HG03025 (cell line): ENCODE measurements around the gene NEU3.
"Not testable (repeated sequence)": the region's sequence is repeated elsewhere in the genome, so short reads cannot be mapped to it uniquely, and the experiment has no call there.

Experiments used
- ATAC-seq: cut with Tn5 transposase; IDR thresholded peaks from one replicate; pipeline ENCODE4 v1.9.1; 2021; ENCODE audit warnings: mild to moderate bottlenecking, moderate library complexity; ENCODE audit not compliant: unreplicated experiment, low FRiP score

Gene NEU3

DNA sequence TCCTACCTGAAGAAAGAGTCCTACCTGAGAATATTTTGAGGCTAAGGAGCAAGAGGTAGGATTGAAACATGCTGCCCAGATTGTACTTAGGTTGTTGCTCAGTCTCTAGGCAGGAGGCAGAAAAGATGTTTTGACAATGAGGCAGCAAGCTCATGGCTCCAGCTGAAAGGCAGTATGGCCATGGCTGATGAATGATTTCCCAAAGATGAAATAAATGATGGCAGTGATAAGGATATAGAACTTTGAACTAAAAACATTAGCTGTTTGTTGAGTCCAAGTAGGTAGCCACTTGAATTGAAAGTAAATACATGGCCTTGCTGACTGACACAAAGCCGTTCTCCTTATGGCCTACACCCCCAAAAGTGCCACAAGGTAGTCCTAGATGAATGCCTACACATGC is 6.8 kb upstream of the NEU3 start:
- no peak for ATAC-seq

DNA sequence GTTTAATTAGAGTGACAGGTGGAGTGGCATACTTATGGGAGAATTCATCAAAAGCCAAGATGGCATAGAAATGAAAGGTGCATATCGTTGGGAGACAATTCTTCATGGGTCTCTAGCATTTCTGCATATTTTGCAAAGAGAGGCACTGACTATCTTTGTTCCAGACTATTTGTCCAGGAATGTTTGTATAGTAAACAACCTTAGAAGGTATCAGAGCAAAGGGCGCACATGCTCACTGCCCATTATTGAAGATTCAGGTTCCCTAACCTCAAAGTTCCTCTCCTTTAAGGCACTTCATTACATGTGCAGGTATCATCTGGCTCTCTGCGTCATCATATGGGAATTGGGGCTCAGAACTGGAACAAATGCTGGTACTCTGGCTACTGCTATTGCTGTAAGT is 4.7 kb upstream of the NEU3 start:
- ATAC-seq = no peak

DNA sequence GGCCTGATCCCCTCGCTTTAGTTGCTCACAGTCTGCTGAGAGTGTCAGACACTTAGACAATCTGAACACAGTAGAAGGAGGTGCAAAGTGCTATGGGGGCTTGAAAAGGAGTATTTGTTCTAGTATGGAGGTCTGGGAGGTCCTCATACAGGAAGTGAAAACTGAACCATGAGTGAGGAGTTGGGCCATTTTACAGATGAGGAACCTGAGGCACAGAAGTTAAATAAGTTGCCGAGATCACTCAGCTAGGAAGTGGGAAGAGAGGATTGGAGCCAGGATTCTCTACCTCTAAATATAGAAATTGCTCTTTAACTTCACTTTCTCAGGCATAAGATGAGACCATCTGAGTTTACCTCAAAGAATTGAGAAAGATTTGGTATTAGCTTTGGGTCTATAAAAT is 4.0 kb upstream of the NEU3 start:
- ATAC-seq = no peak

DNA sequence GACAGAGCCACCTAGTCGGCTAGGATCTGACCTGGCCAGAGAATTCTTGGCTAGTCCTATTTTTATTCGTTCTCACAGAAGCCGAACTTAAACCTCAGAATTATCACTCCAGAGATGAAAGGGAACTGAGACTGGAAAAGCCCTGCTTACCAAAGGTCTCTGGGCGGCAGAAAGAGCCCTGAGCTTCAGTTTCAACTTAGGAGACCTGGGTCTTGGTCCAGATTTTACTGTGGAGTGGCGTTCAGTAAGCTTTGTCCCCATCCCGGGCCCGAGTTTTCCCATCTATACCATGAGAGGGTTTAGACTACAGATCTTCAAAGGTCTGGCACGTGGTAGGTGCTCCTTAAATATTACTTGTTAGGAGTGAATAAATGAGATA is 516 bp downstream of the NEU3 start:
- no peak for ATAC-seq

DNA sequence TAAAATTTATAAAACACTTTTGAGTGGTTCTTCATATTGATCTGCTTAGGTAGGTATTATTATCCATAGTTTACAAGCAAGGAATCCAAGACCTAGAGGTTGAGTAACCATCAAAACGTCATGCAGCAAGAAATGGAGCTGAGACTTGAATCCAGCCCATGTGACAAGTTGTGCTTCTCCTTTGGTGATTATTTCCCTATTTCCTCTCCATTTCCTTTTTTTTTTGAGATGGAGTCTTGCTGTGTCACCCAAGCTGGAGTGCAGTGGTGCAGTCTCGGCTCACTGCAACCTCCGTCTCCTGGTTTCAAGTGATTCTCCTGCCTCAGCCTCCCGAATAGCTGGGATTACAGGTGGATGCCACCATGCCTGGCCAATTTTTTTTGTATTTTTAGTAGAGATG is 1.4 kb downstream of the NEU3 start:
- ATAC-seq = not testable (repeated sequence)

DNA sequence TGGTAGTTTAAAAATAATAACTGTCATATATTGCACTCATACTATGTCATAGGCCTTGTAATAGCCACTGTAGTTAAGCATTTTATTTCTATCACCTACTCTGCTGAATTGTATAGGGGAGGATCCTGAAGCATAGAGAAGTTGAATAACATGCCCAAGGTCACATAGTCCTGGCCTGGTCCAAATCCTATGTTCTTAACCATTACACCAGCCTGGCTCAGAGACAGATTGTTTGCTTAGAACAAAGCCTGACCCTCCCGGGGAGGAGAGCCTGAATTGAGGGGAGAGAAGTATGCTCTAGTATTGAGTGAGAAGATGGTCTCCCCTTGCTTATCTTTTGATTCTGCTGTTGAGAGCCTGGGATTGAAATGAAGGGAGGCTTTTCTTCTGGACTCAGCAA is 2.2 kb downstream of the NEU3 start:
- no peak for ATAC-seq

DNA sequence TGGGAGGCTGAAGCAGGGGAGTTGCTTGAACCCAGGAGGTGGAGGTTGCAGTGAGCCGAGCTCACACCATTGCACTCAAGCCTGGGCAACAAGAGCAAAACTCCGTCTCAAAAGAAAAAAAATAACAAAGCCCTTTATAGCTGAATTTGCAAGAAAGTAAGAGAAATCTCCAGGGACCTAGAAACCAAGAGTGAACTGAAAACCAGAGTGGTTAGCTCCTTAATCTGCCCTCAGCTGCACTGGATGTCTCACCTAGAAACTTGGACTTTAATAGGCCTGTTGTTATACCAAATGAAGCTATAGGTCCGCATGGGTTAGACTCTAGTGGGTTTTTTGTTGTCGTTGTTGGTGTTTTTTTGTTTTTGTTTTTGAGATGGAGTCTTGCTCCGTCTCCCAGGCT is 4.1 kb downstream of the NEU3 start:
- no peak for ATAC-seq

DNA sequence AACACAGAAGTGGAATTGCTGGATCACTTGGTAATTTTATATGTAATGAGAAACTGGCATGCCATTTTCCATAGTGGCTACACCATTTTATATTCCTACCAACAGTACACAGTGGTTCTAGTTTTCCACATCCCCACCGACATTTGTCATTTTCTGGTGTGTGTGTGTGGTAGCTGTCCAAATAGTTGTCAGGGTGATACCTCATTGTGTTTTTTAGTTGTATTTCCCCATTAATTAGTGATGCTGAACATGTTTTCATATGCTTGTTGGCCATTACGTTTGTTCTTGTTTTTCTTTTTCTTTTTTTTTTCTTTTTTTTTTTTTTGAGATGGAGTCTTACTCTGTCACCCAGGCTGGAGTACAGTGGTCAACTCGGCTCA is 12.2 kb downstream of the NEU3 start:
- ATAC-seq = no peak

DNA sequence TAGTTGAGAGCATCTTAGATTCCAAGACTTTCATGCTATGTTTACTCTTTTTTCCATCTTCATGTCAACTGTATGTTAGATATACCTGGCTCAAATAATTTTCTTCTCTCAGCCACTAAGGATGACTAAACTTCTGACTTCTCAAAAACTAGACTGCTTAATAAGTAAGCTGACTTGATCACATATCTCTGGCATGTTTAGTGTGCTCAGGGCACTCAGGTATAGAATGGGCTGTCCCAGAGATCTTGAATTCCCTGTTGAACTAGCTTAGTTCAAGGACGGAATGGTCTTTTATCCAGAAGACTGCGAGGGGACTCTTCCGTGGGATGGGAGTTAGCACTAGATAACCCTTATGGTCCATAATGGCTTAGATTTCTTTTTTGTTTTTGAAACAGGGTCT is 13.0 kb downstream of the NEU3 start:
- no peak for ATAC-seq

DNA sequence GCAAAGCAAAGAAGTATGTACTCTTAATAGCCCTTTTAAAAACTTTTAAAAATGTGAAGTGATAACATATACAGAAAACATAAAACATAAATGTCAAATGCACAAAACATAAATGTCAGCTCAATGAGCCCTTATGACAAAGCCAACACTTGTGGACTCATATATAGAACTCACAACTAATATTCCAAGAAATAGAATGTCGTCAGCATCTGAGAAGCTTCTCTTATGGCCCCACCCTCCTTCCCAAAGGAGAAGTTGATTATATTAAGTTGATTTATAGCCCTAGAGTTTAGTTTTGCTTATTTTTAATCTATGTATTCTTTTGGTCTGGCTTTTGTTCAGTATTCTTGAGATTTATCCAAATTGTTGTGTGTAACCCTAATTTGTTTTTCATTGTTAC is 13.8 kb downstream of the NEU3 start:
- ATAC-seq = no peak

DNA sequence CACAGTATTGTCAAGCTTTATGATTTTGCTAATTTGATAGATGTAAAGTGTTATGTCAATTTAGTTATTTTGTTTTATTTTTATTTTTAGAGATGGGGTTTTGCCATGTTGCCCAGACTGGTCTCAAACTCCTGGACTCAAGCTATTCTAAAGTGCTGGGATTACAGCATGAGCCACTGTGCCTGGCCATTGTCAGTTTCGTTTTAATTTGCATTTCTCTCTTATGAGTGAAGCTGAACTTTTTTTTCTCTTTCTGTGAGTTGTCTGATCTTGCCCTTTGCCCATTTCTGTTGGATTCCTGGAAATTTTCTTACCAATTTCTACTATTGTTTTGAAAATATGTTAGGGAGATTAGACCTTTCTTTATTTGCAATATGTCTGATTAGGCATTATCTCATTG is 15.5 kb downstream of the NEU3 start:
- ATAC-seq = no peak

DNA sequence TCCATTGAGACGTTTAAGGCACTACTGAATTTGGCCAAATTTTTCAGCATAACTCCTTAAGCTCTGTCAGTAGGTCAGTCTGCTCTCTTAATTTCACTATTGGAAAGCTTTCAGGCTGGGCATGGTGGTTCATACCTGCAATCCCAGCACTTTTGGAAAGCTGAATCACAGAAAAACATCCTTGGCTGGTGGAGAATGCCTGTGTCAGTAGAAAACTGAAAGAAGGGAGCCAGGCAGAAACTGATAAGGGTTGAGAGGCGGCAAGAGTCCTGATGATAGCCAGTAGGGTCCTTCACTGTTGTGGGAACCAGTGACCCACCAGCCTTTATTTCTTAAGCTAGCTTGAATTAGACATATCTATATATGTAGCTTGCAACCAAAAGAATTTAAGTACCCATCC is 22.6 kb downstream of the NEU3 start:
- ATAC-seq = no peak

DNA sequence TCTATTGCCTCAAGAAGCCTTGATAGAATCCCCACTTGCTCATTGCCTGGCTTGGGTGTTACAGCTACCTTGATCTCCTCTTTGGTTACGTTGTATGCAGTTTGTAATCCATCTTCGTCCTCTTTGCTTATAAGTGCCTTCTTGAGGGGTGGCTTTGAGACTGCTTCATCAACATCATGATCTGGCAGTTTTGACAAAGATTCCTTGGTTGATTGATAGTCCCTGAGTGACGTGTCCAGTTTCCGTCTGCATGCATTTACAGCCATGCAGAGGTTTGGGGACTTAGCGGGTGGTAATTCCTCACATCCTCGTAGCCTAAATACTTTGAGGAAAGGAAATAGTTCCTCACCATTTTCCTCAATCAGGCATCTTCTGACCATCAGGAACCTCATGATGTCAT is 23.1 kb downstream of the NEU3 start:
- ATAC-seq = no peak

DNA sequence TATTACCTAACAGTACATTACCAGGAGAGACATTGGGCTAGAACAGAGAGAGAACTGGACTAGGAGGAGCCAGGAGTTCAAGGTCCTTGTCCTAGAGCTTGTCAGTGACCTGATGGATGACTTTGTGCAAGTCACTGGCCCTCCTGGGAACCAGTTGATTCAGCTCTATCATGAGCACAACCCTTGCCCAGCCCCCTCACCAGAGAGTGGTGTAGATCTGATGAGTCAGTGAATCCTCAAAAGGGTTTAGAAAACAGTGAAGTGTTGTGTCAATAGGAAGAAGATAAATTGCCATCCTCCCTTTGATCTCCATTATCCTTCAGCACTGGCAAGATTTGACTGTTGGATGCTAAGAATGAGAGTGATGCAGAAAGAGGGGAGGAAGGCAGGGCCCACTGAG is 24.3 kb downstream of the NEU3 start:
- ATAC-seq = no peak

DNA sequence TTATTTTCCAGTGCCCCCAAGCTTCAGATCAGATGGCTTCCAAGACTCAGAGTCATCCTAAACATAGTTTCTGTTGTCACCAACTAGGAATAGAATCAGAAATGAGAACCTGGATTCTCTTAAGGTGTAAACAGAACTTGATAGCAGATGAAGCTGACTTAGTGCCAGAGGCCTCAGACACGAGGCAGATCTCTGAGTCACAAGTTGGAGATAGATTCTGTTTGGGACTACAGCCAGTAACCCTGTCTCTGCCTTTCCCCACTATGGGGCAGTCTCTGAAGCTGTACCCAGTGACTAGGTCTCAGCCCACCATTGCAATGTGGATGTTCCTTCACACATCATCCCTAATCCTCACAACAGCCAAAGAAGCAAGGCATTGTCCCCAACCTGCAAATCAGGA is 25.4 kb downstream of the NEU3 start:
- ATAC-seq = no peak

DNA sequence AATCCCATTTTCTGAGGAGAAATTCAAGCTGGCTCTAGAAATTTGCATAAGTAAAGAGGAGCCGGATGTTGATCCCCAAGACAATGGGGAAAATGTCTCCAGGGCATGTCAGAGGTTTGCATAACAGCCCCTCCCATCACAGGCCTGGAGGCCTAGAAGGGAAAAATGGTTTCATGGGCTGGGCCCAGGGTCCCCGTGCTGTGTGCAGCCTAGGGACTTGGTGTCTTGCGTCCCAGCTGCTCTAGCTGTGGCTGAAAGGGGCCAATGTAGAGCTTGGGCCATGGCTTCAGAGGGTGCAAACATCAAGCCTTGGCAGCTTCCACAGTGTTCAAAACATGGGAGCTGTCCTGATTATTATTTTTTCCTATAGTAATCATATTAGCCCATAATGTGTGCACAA is 30.5 kb downstream of the NEU3 start:
- not testable (repeated sequence) for ATAC-seq

DNA sequence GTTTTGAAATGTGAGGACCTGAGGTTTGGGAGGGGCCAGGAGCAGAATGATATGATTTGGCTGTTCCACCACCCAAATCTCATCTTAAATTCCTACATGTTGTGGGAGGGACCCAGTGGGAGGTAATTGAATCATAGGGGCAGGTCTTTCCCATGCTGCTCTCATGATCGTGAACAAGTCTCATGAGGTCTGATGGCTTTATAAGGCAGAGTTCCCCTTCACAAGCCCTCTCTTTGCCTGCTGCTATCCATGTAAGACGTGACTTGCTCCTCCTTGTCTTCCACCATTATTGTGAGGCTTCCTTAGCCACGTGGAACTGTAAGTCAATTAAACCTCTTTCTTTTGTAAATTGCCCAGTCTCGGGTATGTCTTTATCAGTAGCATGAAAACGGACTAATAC is 31.6 kb downstream of the NEU3 start:
- ATAC-seq = not testable (repeated sequence)

DNA sequence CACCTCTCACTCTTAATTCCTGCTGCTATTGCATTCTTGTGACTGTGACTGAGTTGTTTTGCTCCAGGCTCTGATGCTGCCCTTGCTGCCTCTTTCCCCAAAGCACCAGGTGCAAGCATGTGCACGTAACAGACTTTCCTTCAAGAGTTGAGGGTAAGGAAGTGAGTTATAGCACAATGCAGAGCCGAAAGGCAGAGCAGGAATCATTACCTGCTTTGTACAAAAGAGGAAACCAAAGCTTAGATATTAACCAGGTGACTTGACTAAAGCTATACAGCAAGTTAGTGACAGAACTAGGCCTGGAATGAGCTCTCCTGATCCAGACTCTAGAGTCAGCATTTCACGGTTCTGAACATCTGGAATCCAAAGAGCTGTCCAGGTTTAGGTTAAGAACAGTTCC is 33.6 kb downstream of the NEU3 start:
- ATAC-seq = no peak

DNA sequence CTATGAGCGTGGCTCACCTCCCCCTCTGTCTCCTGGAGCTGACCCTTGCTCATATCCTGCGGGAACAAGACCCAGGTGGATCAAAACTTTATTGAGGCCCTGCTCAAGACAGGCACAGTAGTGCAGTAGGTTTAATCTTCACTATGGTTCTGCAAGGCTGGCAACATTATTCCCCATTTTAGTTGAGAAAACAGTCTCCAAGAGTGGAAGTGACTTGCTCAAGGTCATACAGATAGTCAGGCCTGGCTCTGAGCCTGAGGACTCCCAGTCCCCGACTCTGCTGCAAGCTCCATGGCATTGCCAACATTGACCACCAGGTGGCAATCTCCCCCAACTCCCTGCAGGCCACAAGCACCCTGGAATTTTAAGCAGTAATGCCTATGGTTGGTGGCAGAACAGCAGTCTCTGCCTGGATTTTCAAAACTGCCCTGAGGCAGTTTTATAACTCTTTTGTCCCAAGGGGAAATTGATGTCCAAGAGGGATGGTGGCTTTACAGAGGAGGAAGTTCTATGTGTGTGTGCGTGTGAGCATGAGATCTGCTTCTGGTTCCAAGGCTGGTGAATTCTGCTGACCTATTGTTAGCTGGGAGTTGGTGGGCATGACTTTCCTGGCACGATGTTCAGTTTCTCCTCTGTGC is 34.1 kb downstream of the NEU3 start:
- ATAC-seq = peak; percentile 55

DNA sequence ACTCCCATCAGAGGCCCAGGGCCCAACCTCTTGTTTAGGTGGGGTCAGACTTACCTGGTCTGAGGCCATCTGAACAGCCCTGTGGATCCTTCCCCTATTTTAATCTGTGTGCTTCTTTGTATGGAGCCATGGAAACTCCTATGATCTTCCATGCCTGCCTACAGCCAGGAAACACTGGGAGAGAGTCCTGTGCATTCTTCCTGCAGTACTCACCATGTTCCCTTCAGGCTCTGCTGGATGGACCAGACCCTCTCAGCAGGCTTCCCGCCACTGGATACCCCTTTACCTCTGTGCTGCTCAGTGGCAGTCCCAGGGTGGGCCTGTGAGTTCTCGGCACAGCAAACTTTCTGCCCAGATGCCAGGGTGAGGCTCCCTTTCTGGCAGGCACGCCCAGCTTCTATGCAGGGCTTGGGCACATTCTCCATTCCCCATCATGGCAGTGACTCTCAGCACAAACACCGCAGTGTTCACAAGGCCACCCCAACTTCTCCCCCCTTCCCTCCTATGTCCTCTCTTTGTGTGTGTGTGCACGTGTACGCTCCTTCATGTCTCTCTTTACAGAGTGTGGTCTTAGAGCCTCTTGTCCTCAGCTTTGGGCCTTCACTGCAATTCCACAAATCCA is 34.8 kb downstream of the NEU3 start:
- no peak for ATAC-seq

DNA sequence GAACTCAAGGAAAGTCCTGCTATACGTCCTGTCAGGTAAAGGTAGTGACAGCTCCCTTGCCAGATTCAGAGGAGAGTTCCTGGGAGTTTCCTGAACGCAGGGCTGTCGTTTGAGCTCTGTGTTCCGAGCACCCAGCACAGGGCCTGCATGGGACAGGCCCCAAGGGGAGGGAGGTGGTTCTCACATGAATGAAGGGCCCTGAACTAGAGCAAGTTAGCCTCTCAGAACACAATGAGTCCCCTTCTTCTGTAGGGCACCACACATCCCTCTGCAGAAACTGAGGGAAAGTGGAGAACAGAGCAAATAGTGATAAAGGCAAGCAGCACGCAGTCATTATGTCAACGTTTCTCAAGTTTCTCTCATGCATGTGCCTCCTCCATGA is 35.3 kb downstream of the NEU3 start:
- no peak for ATAC-seq

DNA sequence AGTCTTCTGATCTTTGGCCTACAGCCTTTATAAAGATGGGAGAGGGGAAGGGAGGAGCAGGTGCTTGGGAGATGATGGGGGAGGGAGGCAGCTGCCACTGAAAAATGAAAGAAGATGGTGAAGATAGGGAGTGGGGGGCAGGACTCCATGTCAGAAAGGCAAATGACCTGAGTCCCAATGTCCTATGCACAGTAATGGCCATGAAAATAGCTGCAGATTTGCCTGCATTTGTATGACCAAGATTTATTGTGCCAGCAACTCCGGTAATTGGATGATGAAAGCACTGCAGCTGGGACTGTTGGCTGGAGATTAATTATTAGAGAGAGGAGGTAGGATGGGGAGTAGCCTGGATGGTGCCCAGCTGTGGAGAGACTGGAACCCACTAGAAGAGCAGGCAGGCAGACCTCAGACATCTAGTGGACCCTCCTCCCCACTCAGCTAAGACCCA is 36.1 kb downstream of the NEU3 start:
- ATAC-seq = no peak

DNA sequence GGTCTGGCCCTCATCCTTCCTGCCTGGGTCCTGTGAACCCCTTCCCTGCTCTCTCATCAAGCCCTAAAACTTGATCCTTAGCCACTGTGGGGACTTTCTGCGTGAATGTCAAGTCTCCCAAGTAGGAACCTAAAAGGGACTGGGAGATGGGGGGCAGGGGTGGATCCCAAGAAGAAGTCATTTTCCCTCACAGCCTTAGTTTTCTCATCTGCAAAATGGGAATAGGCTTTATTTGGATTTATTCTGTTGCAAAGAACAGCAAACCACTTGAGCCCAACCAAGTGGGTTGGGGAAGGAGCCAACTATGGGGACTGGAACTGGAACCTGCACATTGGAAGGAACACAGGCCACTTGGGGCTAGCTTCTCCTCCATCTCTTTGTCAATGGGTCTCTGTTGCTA is 36.8 kb downstream of the NEU3 start:
- no peak for ATAC-seq
